GM12872 (cell line): ENCODE data around the gene NFIC.

Experiments used
- TF ChIP-seq, protein P1 (sequence below): IDR thresholded peaks from 3 replicates; pipeline ENCODE4 v1.5.1; 2011; ENCODE audit warnings: low read depth, mild to moderate bottlenecking, low read length, moderate library complexity; ENCODE audit not compliant: insufficient read depth

The NFIC gene

DNA sequence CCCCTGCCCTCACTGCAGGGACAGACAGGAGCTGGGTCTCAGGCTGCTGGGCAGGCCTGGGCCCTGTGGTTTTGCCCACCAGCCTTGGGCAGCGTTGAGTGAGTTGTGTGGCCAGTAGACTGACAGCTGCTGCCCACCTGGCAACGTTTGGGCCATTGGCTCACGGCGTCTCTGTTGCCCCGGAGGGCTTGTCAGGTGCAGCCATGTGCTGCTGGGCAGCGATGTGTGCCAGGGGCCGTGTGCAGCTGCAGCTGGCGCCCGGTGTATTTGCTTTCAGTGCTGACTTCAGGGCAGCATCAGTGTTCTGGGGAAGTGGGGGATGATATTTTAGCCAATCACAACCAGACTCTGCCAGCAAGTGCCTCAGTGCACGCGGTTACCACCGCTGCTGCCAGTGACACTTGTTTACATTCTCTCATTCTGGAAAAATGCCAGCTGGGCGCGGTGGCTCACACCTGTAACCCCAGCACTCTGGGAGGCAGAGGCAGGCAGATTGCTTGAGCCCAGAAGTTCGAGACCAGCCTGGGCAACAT lies 150.4 kb downstream of the NFIC start:
- TF ChIP-seq, protein P1, sequence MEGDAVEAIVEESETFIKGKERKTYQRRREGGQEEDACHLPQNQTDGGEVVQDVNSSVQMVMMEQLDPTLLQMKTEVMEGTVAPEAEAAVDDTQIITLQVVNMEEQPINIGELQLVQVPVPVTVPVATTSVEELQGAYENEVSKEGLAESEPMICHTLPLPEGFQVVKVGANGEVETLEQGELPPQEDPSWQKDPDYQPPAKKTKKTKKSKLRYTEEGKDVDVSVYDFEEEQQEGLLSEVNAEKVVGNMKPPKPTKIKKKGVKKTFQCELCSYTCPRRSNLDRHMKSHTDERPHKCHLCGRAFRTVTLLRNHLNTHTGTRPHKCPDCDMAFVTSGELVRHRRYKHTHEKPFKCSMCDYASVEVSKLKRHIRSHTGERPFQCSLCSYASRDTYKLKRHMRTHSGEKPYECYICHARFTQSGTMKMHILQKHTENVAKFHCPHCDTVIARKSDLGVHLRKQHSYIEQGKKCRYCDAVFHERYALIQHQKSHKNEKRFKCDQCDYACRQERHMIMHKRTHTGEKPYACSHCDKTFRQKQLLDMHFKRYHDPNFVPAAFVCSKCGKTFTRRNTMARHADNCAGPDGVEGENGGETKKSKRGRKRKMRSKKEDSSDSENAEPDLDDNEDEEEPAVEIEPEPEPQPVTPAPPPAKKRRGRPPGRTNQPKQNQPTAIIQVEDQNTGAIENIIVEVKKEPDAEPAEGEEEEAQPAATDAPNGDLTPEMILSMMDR: no peak

GRCh38 chr19:3517638-3518037 lies 151.3 kb downstream of the NFIC start:
- TF ChIP-seq, protein P1: no peak

DNA sequence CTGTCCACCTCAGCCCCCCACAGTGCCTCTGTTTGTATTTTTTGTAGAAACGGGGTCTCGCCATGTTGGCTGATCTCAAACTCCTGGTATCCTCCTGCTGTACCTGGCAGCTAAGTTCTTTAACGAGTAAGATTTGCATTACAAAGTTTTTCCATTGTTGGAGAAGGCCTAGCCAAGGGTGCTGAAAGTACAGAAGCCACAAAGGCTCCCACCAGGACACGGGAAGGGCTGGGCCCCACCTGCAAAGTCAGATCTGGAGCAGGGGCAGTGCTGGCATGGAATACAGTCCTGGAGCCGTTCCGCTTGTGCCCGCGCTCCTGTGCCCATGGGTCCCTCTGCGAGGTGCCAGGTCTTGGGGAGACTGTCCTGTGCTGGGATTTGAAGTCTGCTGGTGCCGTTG lies 151.9 kb downstream of the NFIC start:
- TF ChIP-seq, protein P1: no peak

GRCh38 chr19:3518659-3519058 lies 152.3 kb downstream of the NFIC start:
- TF ChIP-seq, protein P1: no peak
